GM12878 (cell line): Measurements from ENCODE around the gene DCAF15. TPM values are rescaled to one million over a fixed set of nuclear protein-coding genes. Genes with fewer than 3 reads are reported as not detected.

Source experiments
- ATAC-seq: fragments of 200-7000 bp; cut with Tn5 transposase; 3 replicates; pipeline ENCODE4 v1.9.1; 2020; ENCODE audit warnings: mild to moderate bottlenecking, moderate library complexity
- BruUV-seq: library from RNA; stranded (reverse); fragments of 400-500 nt; replicated peaks from 2 replicates; lab custom pipeline; 2021; lab: Mats Ljungman, UMichigan
- CTCF ChIA-PET: fragments of 300-600 bp; sonication (Branson Sonifier 250); formaldehyde crosslinking; extraction: SDS; loops from one replicate; lab custom pipeline; 2021; ENCODE audit warnings: inconsistent platforms; lab: Yijun Ruan, JAX
- POLR2A ChIA-PET: fragments of 350-600 bp; formaldehyde crosslinking; extraction: SDS; loops from one replicate; lab custom pipeline; 2021; ENCODE audit warnings: inconsistent platforms; lab: Charles Lee
- RAD21 ChIA-PET: fragments of 300-600 bp; sonication (Branson Sonifier 250); formaldehyde crosslinking; loops from one replicate; lab custom pipeline; 2023; ENCODE audit warnings: antibody characterized with exemption; ENCODE audit not compliant: unreplicated experiment; lab: Charles Lee
- SMC1A ChIA-PET: fragments of 300-600 bp; sonication (Branson Sonifier 250); formaldehyde crosslinking; loops from one replicate; lab custom pipeline; 2023; ENCODE audit not compliant: unreplicated experiment, uncharacterized antibody; lab: Charles Lee
- DNase-seq: peaks from one replicate; pipeline ENCODE4 v3.0.0-alpha.2; 2011; ENCODE audit warnings: low read depth, low spot score
- FAIRE-seq: peaks from 3 replicates; lab custom pipeline; 2011; peaks lifted over from hg19 to GRCh38; lab: Jason Lieb, UNC
- H2AFZ ChIP-seq: 2 replicates; pipeline ENCODE4 v1.6.0; 2011; ENCODE audit warnings: low read depth, low read length, control low read depth; ENCODE audit not compliant: control insufficient read depth
- H3K27ac ChIP-seq: 2 replicates; pipeline ENCODE4 v1.5.1; 2011; ENCODE audit warnings: control low read depth; ENCODE audit not compliant: control insufficient read depth, insufficient read depth
- H3K27me3 ChIP-seq, 2 experiments: replicated peaks in 1 of 2; 2 replicates each; pipeline versions ENCODE4 v1.6.0 to v1.6.1; 2011; ENCODE audit warnings: low read length in 1 of 2; ENCODE audit not compliant: control insufficient read depth in 2 of 2, insufficient read depth in 2 of 2
- H3K36me3 ChIP-seq, 2 experiments: 2 replicates each; pipeline ENCODE4 v1.5.1; 2011; ENCODE audit warnings: low read length in 1 of 2; ENCODE audit not compliant: control insufficient read depth in 2 of 2, insufficient read depth in 2 of 2
- H3K4me1 ChIP-seq: 2 replicates; pipeline ENCODE4 v1.6.1; 2011; ENCODE audit warnings: mild to moderate bottlenecking, low read length, moderate library complexity, mixed read lengths; ENCODE audit not compliant: control insufficient read depth, insufficient read depth
- H3K4me2 ChIP-seq: 2 replicates; pipeline ENCODE4 v1.6.0; 2011; ENCODE audit warnings: control low read depth; ENCODE audit not compliant: control insufficient read depth, insufficient read depth
- H3K4me3 ChIP-seq: fragments of 200-600 bp; sonication (generic); 2 replicates; pipeline ENCODE4 v1.5.1; 2016
- H3K79me2 ChIP-seq: 2 replicates; pipeline ENCODE4 v1.6.0; 2011; ENCODE audit warnings: low read length; ENCODE audit not compliant: control insufficient read depth, insufficient read depth
- H3K9ac ChIP-seq: 2 replicates; pipeline ENCODE4 v1.8.0; 2011; ENCODE audit warnings: low read length, control low read depth, mixed read lengths; ENCODE audit not compliant: control insufficient read depth, insufficient read depth
- H3K9me3 ChIP-seq: replicated peaks from 3 replicates; pipeline ENCODE4 v1.5.1; 2011; ENCODE audit warnings: mild to moderate bottlenecking, low read length; ENCODE audit not compliant: control insufficient read depth, insufficient read depth
- H4K20me1 ChIP-seq: 2 replicates; pipeline ENCODE4 v1.6.0; 2011; ENCODE audit not compliant: control insufficient read depth, insufficient read depth
- DPF2 ChIP-seq: fragments of 450-650 bp; IDR thresholded peaks from 2 replicates; pipeline ENCODE4 v1.6.1; 2017; ENCODE audit warnings: mild to moderate bottlenecking
- NBN ChIP-seq: fragments of 450-650 bp; IDR thresholded peaks from 2 replicates; pipeline ENCODE4 v1.6.1; 2016
- PRDM15 ChIP-seq: fragments of 450-650 bp; formaldehyde crosslinking; IDR thresholded peaks from 2 replicates; pipeline ENCODE4 v1.4.0; 2020; ENCODE audit warnings: mild to moderate bottlenecking, moderate library complexity
- TCF3 ChIP-seq: IDR thresholded peaks from 2 replicates; pipeline ENCODE4 v1.6.1; 2012; ENCODE audit warnings: low read depth, mild to moderate bottlenecking, low read length, borderline replicate concordance; ENCODE audit not compliant: insufficient read depth
- ZBTB11 ChIP-seq: fragments of 450-650 bp; formaldehyde crosslinking; IDR thresholded peaks from 2 replicates; pipeline ENCODE4 v1.5.0; 2022; ENCODE audit warnings: mild to moderate bottlenecking, missing genetic modification characterization
- ZNF207 ChIP-seq: fragments of 450-650 bp; IDR thresholded peaks from 2 replicates; pipeline ENCODE4 v1.6.1; 2014; ENCODE audit warnings: antibody characterized with exemption, mild to moderate bottlenecking, borderline replicate concordance
- WGBS: methylation state at CpG from one replicate; pipeline ENCODE4 v1.1.6; 2016; ENCODE audit warnings: low lambda C conversion rate; ENCODE audit not compliant: insufficient replicate concordance, insufficient coverage; ENCODE audit errors: missing lambda C conversion rate; 5-methylcytosine and 5-hydroxymethylcytosine counted together
- in situ Hi-C: fragments of 300-500 bp; cut with MboI; formaldehyde crosslinking; loops from 9 replicates; pipeline ENCODE4 v1.14.3; 2018; ENCODE audit warnings: mixed read lengths
- intact Hi-C: fragments of 100-400 bp; cut with micrococcal nuclease; formaldehyde crosslinking; loops from one replicate; pipeline ENCODE4 v1.14.2; 2022; ENCODE audit not compliant: unreplicated experiment
- polyA plus RNA-seq, 11 experiments: library from polyadenylated mRNA; depleted of rRNA in 4 of 11; unstranded in 6 of 11; stranded (reverse) in 5 of 11; fragments of >200 nt; fragmentation: Nextera tagmentation in 4 of 11; fragmentation: Illumina TruSeq in 1 of 11; extraction: Ambion mirVana in 4 of 11; extraction: Trizol in 1 of 11; gene quantifications; 1 replicate in 1 of 11; 2 replicates in 10 of 11; pipeline versions ENCODE4 v1.2.1 to v1.2.3, GENCODE V29; 2011 to 2016; ENCODE audit warnings: inconsistent platforms in 2 of 11, missing spikeins in 2 of 11, low read depth in 1 of 11
- total RNA-seq, 4 experiments: library from RNA; depleted of rRNA in 3 of 4; stranded (reverse); fragments of >200 nt in 3 of 4; fragmentation: Illumina TruSeq in 1 of 4; extraction: Trizol in 1 of 4; gene quantifications; 2 replicates each; pipeline versions ENCODE4 v1.2.1 to v1.2.3, GENCODE V29; 2013 to 2021
- TF ChIP-seq, protein P1 (sequence below): fragments of 450-650 bp; IDR thresholded peaks from 2 replicates; pipeline ENCODE4 v1.6.1; 2017; ENCODE audit warnings: mild to moderate bottlenecking, moderate library complexity

DCAF15 gene
- total and polyA plus RNA-seq, 10 of the 15 experiments (the other 5 are each of a cell fraction or from before 2014, with no cell fraction given) = 0.16 to 63.4 (median 26.6) TPM

DNA sequence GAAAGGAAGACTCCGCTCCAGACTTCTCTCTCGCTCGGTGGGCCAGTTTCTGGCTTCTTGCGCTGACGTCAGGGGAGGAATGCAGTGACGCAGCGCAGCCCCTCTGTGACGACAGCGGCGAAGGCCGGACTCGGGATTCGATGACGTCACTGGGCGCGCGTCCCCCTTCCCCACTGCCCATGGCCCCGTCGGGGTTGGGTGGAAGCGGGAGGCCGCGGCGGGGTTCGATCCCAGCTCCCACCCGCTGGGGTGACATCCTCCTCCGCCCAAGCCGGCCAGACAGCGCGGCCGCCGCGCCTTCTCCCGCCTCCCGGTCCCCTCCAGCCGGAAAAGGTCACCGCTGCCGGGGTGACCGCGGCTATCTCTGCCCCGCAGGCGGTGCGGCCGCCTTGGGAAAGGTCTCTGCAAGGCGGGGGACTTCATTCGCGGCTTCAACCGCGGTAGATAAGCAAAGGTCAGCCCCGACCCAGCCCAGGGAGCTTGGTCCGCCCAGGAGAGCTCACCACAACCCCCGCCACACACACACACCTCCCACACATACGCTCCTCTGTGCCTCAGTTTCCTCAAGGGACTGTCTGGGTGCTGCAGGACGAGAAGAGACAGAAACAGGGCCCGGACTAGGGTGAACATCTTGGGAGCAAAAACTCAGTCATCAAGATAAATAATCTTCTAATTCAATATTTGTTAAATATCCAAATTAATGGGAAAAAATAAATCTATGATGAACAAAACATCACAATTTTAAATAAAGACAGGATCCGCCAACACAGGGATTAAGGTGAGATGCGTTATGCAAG, 54.7 kb downstream of the DCAF15 start:
- ChIA-PET POLR2A (interaction anchor here (0.6 to 4.9 kb wide), 13 partner anchors 9 to 130 kb away, joined by 3 to 49 read pairs (median 5); partner anchors contain the start of gene IL27RA), SMC1A (interaction anchor here (1.3 to 4.0 kb wide), 4 partner anchors 8 to 160 kb away, joined by 4 to 18 read pairs (median 10); partner anchors contain the start of gene IL27RA)
- TF ChIP-seq ZBTB11 (CRISPR knock-in tag) (peak; percentile 38), PRDM15 (CRISPR knock-in tag) (peak; percentile 83; the same call in 1 of the 2 replicates), DPF2 (no peak), ZNF207 (peak; percentile 93; the same call in 1 of the 2 replicates), NBN (peak; percentile 100), TCF3 (0 out of 2 replicates have a peak, but pooled peaks have one; percentile 49)
- TF ChIP-seq, protein P1, sequence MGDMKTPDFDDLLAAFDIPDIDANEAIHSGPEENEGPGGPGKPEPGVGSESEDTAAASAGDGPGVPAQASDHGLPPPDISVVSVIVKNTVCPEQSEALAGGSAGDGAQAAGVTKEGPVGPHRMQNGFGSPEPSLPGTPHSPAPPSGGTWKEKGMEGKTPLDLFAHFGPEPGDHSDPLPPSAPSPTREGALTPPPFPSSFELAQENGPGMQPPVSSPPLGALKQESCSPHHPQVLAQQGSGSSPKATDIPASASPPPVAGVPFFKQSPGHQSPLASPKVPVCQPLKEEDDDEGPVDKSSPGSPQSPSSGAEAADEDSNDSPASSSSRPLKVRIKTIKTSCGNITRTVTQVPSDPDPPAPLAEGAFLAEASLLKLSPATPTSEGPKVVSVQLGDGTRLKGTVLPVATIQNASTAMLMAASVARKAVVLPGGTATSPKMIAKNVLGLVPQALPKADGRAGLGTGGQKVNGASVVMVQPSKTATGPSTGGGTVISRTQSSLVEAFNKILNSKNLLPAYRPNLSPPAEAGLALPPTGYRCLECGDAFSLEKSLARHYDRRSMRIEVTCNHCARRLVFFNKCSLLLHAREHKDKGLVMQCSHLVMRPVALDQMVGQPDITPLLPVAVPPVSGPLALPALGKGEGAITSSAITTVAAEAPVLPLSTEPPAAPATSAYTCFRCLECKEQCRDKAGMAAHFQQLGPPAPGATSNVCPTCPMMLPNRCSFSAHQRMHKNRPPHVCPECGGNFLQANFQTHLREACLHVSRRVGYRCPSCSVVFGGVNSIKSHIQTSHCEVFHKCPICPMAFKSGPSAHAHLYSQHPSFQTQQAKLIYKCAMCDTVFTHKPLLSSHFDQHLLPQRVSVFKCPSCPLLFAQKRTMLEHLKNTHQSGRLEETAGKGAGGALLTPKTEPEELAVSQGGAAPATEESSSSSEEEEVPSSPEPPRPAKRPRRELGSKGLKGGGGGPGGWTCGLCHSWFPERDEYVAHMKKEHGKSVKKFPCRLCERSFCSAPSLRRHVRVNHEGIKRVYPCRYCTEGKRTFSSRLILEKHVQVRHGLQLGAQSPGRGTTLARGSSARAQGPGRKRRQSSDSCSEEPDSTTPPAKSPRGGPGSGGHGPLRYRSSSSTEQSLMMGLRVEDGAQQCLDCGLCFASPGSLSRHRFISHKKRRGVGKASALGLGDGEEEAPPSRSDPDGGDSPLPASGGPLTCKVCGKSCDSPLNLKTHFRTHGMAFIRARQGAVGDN = peak; percentile 82; the same call in 1 of the 2 replicates

More for the DNA sequence above, 54.7 kb downstream of the DCAF15 start:
- Histone ChIP-seq H3K79me2 (peaks cover 11% of the 10 kb centered on the region), H3K4me1 (peaks cover 35% of the 10 kb centered on the region), H3K27me3 (no peaks in the 10 kb centered on the region), H4K20me1 (no peaks in the 10 kb centered on the region), H3K9ac (peak overlapping the region; percentile 93), H2AFZ (peak overlapping the region; percentile 98), H3K36me3 (no peaks in the 10 kb centered on the region), H3K4me3 (peak overlapping the region; percentile 75), H3K27ac (peak overlapping the region; percentile 95), H3K9me3 (no peaks in the 10 kb centered on the region), H3K4me2 (peak overlapping the region; percentile 93)
- DNase-seq = no peak
- ChIA-PET CTCF (interaction anchor here (1.0 to 5.1 kb wide), 7 partner anchors 10 to 130 kb away, joined by 3 to 30 read pairs (median 4); partner anchors contain the start of genes ASF1B and IL27RA), RAD21 (interaction anchor here (0.6 to 4.6 kb wide), 13 partner anchors 8 to 379 kb away, joined by 3 to 35 read pairs (median 4); partner anchors contain the start of genes ASF1B, DCAF15 and IL27RA)
- in situ Hi-C loops (no loop called here), intact Hi-C loops (loop anchor here (10.0 kb wide), 1 partner anchor 852 kb away; the partner anchor contains the start of genes IER2 and STX10)
- ATAC-seq = peak; percentile 21
- WGBS = 3% methylated on average over 55 of the region's 56 CpGs
- TSS peak; percentile 96 for BruUV-seq
- no peak for FAIRE-seq
